ENCODE data around the gene CRMP1.

DNA sequence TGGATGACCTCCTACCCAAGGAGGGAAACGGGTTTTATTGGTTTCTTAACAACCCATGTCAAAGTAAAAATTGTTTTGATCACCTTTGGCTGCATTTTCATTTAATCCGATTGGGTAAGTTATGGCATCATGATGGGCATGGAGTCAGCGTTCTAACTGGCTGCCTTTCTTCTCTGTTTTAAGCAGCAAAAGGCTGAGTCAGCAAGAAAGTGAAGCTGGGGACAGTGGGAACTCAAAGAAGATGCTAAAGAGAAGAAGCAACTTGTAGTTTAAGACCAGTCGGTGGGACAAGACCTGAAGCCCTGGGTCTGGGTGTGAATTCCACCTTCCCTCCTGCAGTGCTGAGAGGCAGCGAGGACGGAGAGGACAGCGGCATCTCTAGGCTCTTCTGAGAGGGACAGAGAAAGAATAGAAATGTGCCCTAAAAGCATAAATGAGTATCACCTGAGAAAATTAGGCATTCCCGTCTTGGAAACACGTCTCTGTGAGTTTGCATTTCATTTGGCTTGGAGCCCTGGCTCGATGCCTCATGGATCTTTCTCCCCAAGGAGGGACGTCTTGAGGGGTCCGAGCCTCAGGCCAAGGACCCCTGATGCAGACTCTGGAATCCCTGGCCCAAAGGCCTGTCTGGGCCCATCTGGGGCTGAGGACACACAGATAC, 82.0 kb downstream of the CRMP1 start:
- no peak for TF ChIP-seq CTCF (IDR thresholded peaks at IDR 0.05; ENCODE audit: borderline replicate concordance, extremely low read depth, low read length, poor library complexity, severe bottlenecking)
- no peak for TF ChIP-seq EZH2 (IDR thresholded peaks at IDR 0.05; ENCODE audit: borderline replicate concordance, low read depth, low read length, severe bottlenecking)
